Measurements from ENCODE around the gene CUL4A. TPM values are rescaled to one million over a fixed set of nuclear protein-coding genes. Genes with fewer than 3 reads are reported as not detected.

CUL4A gene
- total RNA-seq, 1 donor from 2014 or later = 57.9 TPM

DNA sequence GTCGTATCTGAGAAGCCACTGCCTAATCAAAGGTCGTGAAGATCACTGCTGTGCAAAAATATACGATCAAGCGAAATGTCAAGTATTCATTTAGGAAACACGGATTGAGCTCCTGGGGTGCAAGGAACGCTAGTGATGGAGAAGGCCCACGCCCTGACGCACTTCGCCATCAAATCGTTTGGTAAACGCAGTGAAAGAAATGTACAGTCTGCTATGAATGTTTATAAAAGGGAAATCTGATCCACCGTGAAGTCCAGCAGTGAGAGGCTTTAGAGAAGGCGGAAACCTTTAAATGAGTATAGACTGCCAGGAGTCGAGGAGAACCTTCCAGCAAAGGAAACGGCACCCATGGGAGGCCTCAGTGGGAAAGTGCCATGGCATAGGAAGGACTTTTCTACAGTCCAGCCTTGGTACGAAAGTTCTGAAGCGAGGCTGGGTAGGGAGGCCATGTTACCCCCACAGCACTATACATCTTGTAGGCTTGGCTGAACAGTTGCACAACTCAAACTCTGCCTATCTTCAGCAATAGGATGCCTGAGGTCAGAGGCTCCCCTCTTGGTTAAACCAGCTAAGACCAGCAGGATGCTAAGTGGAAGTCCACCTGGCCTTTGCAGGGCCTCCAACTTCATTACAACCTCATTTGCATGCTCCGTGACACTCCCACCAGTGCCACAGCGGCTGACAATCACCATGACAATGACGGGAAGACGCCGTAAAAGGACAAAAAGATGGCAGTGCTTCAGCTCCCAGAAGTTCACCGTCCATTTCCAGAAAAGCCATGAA lies 21.3 kb upstream of the CUL4A start:
- H3K4me3 ChIP-seq (ENCODE audit: low read depth, low read length) = no peak overlapping the region
- TF ChIP-seq, protein P1, sequence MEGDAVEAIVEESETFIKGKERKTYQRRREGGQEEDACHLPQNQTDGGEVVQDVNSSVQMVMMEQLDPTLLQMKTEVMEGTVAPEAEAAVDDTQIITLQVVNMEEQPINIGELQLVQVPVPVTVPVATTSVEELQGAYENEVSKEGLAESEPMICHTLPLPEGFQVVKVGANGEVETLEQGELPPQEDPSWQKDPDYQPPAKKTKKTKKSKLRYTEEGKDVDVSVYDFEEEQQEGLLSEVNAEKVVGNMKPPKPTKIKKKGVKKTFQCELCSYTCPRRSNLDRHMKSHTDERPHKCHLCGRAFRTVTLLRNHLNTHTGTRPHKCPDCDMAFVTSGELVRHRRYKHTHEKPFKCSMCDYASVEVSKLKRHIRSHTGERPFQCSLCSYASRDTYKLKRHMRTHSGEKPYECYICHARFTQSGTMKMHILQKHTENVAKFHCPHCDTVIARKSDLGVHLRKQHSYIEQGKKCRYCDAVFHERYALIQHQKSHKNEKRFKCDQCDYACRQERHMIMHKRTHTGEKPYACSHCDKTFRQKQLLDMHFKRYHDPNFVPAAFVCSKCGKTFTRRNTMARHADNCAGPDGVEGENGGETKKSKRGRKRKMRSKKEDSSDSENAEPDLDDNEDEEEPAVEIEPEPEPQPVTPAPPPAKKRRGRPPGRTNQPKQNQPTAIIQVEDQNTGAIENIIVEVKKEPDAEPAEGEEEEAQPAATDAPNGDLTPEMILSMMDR (conservative IDR thresholded peaks at IDR 0.05; ENCODE audit: low read depth, low read length) = no peak
- no peak for DNase-seq (ENCODE audit: low read depth)

DNA sequence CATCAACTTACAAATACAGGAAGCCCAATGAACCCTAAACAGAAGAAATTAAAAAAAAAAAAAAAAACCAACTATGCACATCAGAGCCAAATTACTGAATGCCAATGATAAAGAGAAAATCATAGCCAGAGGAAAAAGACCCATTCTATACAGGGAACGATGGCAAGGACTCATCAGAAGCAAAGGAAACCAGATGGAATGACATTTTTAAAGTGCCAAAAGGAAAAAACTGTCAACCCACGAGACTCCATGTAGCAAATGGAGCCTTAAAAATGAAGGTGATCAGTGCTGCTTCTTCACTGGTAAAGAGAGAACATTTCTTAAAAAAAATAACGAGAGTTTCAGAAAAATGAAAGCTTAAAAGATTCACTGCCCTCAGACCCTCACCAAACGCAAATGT lies 19.2 kb upstream of the CUL4A start:
- DNase-seq (ENCODE audit: low read depth) = no peak
- H3K4me3 ChIP-seq (ENCODE audit: low read depth, low read length) = no peak overlapping the region
- TF ChIP-seq, protein P1 (conservative IDR thresholded peaks at IDR 0.05; ENCODE audit: low read depth, low read length) = no peak

DNA sequence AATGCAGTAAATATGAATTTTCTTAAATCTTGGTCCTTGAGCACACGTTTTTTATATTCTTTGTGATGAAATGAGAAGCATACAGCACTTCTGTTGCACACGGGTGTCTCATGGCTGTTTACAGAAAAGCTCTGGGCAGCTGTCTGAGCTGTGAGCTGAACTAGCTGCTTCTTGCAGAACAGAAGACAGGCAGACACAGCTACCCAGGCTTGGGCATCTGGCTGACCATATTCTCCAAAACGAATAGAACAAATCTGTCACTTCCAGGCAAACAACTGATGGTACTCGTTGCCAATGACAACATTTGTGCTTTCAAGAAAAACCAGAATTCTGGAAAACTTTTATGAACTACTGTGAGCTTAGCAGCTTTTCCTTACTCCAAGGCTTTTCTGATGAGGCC lies 17.1 kb upstream of the CUL4A start:
- TF ChIP-seq, protein P1 (conservative IDR thresholded peaks at IDR 0.05; ENCODE audit: low read depth, low read length) = no peak
- DNase-seq (ENCODE audit: low read depth) = no peak
- no peak overlapping the region for H3K4me3 ChIP-seq (ENCODE audit: low read depth, low read length)

DNA sequence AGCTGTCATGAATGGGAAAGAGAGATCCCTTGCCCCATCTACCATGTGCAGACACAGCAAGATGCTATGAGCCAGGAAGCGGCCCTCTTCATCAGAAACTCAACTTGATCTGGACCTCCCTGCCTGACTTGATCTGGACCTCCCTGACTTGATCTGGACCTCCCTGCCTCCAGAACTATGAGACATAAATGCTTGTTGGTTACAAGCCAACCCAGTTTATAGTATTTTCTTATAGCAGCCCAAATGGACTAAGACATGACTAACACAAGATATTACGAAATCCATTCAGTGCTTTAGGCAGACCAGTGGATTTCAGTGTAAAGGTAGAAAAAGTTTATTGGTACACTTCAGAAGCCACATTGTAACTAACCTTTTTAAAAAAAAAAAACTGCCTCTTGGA lies 16.5 kb upstream of the CUL4A start:
- no peak overlapping the region for H3K4me3 ChIP-seq (ENCODE audit: low read depth, low read length)
- TF ChIP-seq, protein P1 (conservative IDR thresholded peaks at IDR 0.05; ENCODE audit: low read depth, low read length) = no peak
- DNase-seq (ENCODE audit: low read depth) = no peak

DNA sequence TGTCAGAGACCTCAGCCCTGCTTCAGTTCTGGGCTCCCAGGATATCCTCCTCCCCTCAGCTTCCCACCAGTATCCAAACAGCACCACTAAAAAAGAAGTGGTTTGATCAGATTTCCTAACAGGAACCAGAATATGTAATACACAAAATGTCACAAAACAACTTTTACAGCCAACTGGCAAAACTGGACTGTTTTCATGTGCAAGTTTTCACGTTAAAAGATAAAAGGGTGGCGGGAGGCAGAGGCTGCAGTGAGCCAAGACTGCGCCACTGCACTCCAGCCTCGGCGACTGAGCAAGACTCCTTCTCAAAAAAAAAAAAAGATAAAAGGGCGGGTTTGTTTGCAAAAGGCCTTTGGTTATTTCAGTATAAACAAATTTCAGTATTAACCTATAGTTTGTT lies 14.1 kb upstream of the CUL4A start:
- no peak for DNase-seq (ENCODE audit: low read depth)
- TF ChIP-seq, protein P1 (conservative IDR thresholded peaks at IDR 0.05; ENCODE audit: low read depth, low read length) = no peak
- H3K4me3 ChIP-seq (ENCODE audit: low read depth, low read length) = no peak overlapping the region

DNA sequence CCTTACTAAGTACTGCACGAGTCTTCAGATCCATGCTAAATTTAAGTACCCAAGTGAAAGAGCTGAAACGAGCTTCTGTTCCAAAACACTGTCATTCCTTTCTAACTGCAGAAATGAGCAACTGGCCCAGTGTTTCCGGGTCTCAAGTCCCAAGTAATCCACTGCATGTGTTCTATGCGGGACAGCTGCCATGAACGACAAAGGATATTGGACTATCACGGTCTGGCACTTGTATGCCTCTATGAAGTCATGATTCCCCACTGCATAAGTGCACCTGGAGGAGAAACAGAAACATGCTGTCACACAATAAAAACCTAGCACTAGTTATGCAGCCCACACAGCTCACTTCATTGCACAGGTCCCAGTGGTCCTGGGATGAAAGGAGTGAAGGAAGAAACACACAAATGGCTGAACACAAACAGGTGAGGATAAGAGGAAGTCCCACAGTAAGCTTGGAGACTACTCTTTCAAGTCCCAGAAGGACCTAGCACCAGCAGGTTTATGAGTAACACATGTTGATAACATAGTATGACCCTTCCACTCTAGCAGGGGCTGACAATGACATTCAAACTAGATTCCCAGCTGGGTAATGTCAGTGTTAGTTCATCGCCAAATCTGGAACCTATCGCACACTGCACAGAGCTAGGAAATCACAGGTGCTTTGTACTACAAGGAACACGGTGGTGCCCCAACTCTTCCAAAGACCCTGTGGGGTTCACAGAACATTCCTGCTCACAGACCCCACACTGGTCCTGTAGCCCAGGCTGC lies 12.3 kb upstream of the CUL4A start:
- TF ChIP-seq, protein P1 (conservative IDR thresholded peaks at IDR 0.05; ENCODE audit: low read depth, low read length) = no peak

More for the DNA sequence above, 12.3 kb upstream of the CUL4A start:
- no peak overlapping the region for H3K4me3 ChIP-seq (ENCODE audit: low read depth, low read length)
- no peak for DNase-seq (ENCODE audit: low read depth)
